SJSA1 (cell line): Measurements from ENCODE around the gene CHPT1. TPM values are rescaled to one million over a fixed set of nuclear protein-coding genes. Genes with fewer than 3 reads are reported as not detected.
"Not testable (repeated sequence)": the region's sequence is repeated elsewhere in the genome, so short reads cannot be mapped to it uniquely, and the experiment has no call there.

Experiments
- DNase-seq, 2 experiments: peaks; one replicate each; pipeline ENCODE4 v3.0.0-alpha.2; 2015 to 2020; ENCODE audit warnings: low spot score in 2 of 2, low read depth in 1 of 2
- H3K27ac ChIP-seq: fragments of 250-450 bp; sonication (Bioruptor Pico); 2 replicates; pipeline ENCODE4 v1.5.1; 2020; ENCODE audit warnings: mild to moderate bottlenecking, moderate library complexity
- H3K27me3 ChIP-seq: fragments of 250-450 bp; sonication (Bioruptor Pico); replicated peaks from 2 replicates; pipeline ENCODE4 v1.5.1; 2020; ENCODE audit warnings: mild to moderate bottlenecking, moderate library complexity
- H3K36me3 ChIP-seq: fragments of 250-450 bp; sonication (Bioruptor Pico); 2 replicates; pipeline ENCODE4 v1.5.1; 2020; ENCODE audit warnings: mild to moderate bottlenecking
- H3K4me1 ChIP-seq: fragments of 250-450 bp; sonication (Bioruptor Pico); replicated peaks from 2 replicates; pipeline ENCODE4 v1.6.1; 2021; ENCODE audit warnings: mild to moderate bottlenecking
- H3K4me3 ChIP-seq: fragments of 250-450 bp; sonication (Bioruptor Pico); 2 replicates; pipeline ENCODE4 v1.5.1; 2020; ENCODE audit warnings: mild to moderate bottlenecking
- H3K9me3 ChIP-seq: fragments of 250-450 bp; sonication (Bioruptor Pico); replicated peaks from 2 replicates; pipeline ENCODE4 v1.5.1; 2020; ENCODE audit warnings: mild to moderate bottlenecking
- total RNA-seq: library from RNA; depleted of rRNA; stranded (reverse); fragments of >200 nt; shearing (Covaris generic); gene quantifications from 2 replicates; pipeline ENCODE4 v1.2.3, GENCODE V29; 2014

CHPT1 gene
- total RNA-seq, 1 experiment from 2014 or later, result 44.8 TPM

- H3K4me1 ChIP-seq, result no peaks in the 10 kb centered on the region
- DNase-seq, result no peak
- H3K9me3 ChIP-seq, result no peaks in the 10 kb centered on the region
- peaks cover 3% of the 10 kb centered on the region; the same call in 1 of the 2 replicates for H3K27me3 ChIP-seq
- no peaks in the 10 kb centered on the region for H3K36me3 ChIP-seq
- no peak overlapping the region for H3K27ac ChIP-seq
- H3K4me3 ChIP-seq, result no peak overlapping the region
Observed at GRCh38 chr12:101670007-101670671, 27.3 kb upstream of the CHPT1 start.

GRCh38 chr12:101671157-101671791 lies 26.2 kb upstream of the CHPT1 start:
- no peaks in the 10 kb centered on the region for H3K9me3 ChIP-seq
- H3K36me3 ChIP-seq, result no peaks in the 10 kb centered on the region
- peaks cover 3% of the 10 kb centered on the region; the same call in 1 of the 2 replicates for H3K27me3 ChIP-seq
- no peak for DNase-seq
- no peak overlapping the region for H3K27ac ChIP-seq
- H3K4me1 ChIP-seq, result no peaks in the 10 kb centered on the region
- no peak overlapping the region for H3K4me3 ChIP-seq

GRCh38 chr12:101671833-101672232 lies 25.6 kb upstream of the CHPT1 start:
- no peaks in the 10 kb centered on the region for H3K4me1 ChIP-seq
- no peaks in the 10 kb centered on the region for H3K36me3 ChIP-seq
- peaks cover 3% of the 10 kb centered on the region; the same call in 1 of the 2 replicates for H3K27me3 ChIP-seq
- H3K27ac ChIP-seq, result no peak overlapping the region
- H3K4me3 ChIP-seq, result no peak overlapping the region
- H3K9me3 ChIP-seq, result no peaks in the 10 kb centered on the region
- DNase-seq, result no peak

- no peaks in the 10 kb centered on the region for H3K36me3 ChIP-seq
- no peak overlapping the region for H3K27ac ChIP-seq
- DNase-seq, result no peak
- no peaks in the 10 kb centered on the region for H3K4me1 ChIP-seq
- H3K27me3 ChIP-seq, result peaks cover 3% of the 10 kb centered on the region; the same call in 1 of the 2 replicates
- H3K9me3 ChIP-seq, result no peaks in the 10 kb centered on the region
- no peak overlapping the region for H3K4me3 ChIP-seq
Observed at GRCh38 chr12:101675555-101675954, 21.9 kb upstream of the CHPT1 start.

- H3K27me3 ChIP-seq, DNase-seq, H3K36me3 ChIP-seq, H3K4me1 ChIP-seq, H3K4me3 ChIP-seq, H3K27ac ChIP-seq, H3K9me3 ChIP-seq: not testable (repeated sequence)
Observed at GRCh38 chr12:101676497-101676896, 20.9 kb upstream of the CHPT1 start.

- no peak overlapping the region for H3K4me3 ChIP-seq
- no peaks in the 10 kb centered on the region for H3K36me3 ChIP-seq
- no peaks in the 10 kb centered on the region for H3K9me3 ChIP-seq
- no peak for DNase-seq
- peaks cover 3% of the 10 kb centered on the region; the same call in 1 of the 2 replicates for H3K27me3 ChIP-seq
- no peak overlapping the region for H3K27ac ChIP-seq
- H3K4me1 ChIP-seq, result no peaks in the 10 kb centered on the region
Observed at GRCh38 chr12:101678081-101678480, 19.4 kb upstream of the CHPT1 start.

- Histone ChIP-seq H3K4me3 (no peak overlapping the region), H3K36me3 (no peaks in the 10 kb centered on the region), H3K27me3 (no peaks in the 10 kb centered on the region; the same call in 1 of the 2 replicates), H3K27ac (no peak overlapping the region), H3K9me3 (no peaks in the 10 kb centered on the region), H3K4me1 (no peaks in the 10 kb centered on the region)
- DNase-seq, result no peak
Observed at GRCh38 chr12:101680240-101680639, 17.2 kb upstream of the CHPT1 start.

- no peaks in the 10 kb centered on the region for H3K36me3 ChIP-seq
- H3K4me3 ChIP-seq, result no peak overlapping the region
- H3K4me1 ChIP-seq, result no peaks in the 10 kb centered on the region
- H3K9me3 ChIP-seq, result no peaks in the 10 kb centered on the region
- DNase-seq, result no peak
- no peak overlapping the region for H3K27ac ChIP-seq
- H3K27me3 ChIP-seq, result no peaks in the 10 kb centered on the region; the same call in 1 of the 2 replicates
Observed at GRCh38 chr12:101680647-101681046, 16.8 kb upstream of the CHPT1 start.

GRCh38 chr12:101681627-101682026 lies 15.8 kb upstream of the CHPT1 start:
- H3K27me3 ChIP-seq, DNase-seq, H3K4me3 ChIP-seq, H3K4me1 ChIP-seq, H3K36me3 ChIP-seq, H3K27ac ChIP-seq, H3K9me3 ChIP-seq: not testable (repeated sequence)

GRCh38 chr12:101685092-101685491 lies 12.3 kb upstream of the CHPT1 start:
- Histone ChIP-seq H3K36me3 (no peaks in the 10 kb centered on the region), H3K27ac (no peak overlapping the region), H3K4me1 (no peaks in the 10 kb centered on the region), H3K9me3 (no peaks in the 10 kb centered on the region), H3K27me3 (no peaks in the 10 kb centered on the region; the same call in 1 of the 2 replicates), H3K4me3 (no peak overlapping the region)
- DNase-seq, result no peak

GRCh38 chr12:101686176-101686575 lies 11.3 kb upstream of the CHPT1 start:
- Histone ChIP-seq H3K27me3 (no peaks in the 10 kb centered on the region), H3K9me3 (no peaks in the 10 kb centered on the region), H3K27ac (no peak overlapping the region), H3K4me3 (no peak overlapping the region), H3K36me3 (no peaks in the 10 kb centered on the region), H3K4me1 (no peaks in the 10 kb centered on the region)
- DNase-seq, result no peak

GRCh38 chr12:101690544-101691098 lies 6.8 kb upstream of the CHPT1 start:
- DNase-seq, result no peak
- Histone ChIP-seq H3K4me1 (no peaks in the 10 kb centered on the region), H3K4me3 (no peak overlapping the region), H3K27me3 (no peaks in the 10 kb centered on the region), H3K27ac (no peak overlapping the region), H3K9me3 (no peaks in the 10 kb centered on the region), H3K36me3 (no peaks in the 10 kb centered on the region)

GRCh38 chr12:101691503-101692096 lies 5.8 kb upstream of the CHPT1 start:
- no peaks in the 10 kb centered on the region for H3K27me3 ChIP-seq
- no peaks in the 10 kb centered on the region for H3K4me1 ChIP-seq
- H3K36me3 ChIP-seq, result no peaks in the 10 kb centered on the region
- DNase-seq, result no peak
- H3K4me3 ChIP-seq, result no peak overlapping the region
- H3K9me3 ChIP-seq, result no peaks in the 10 kb centered on the region
- no peak overlapping the region for H3K27ac ChIP-seq

- H3K4me3 ChIP-seq, result no peak overlapping the region
- no peaks in the 10 kb centered on the region for H3K9me3 ChIP-seq
- no peak for DNase-seq
- H3K4me1 ChIP-seq, result no peaks in the 10 kb centered on the region
- no peak overlapping the region for H3K27ac ChIP-seq
- no peaks in the 10 kb centered on the region for H3K27me3 ChIP-seq
- no peaks in the 10 kb centered on the region; the same call in 1 of the 2 replicates for H3K36me3 ChIP-seq
Observed at GRCh38 chr12:101694297-101694848, 3.1 kb upstream of the CHPT1 start.
